A673 (cell line): ENCODE results near the gene GSAP.
"Not testable (repeated sequence)": the region's sequence is repeated elsewhere in the genome, so short reads cannot be mapped to it uniquely, and the experiment has no call there.

Experiments
- CTCF ChIP-seq: fragments of 300-800, 200-600 bp; sonication (generic); conservative IDR thresholded peaks from 2 replicates; pipeline ENCODE4 v1.5.1; 2017; ENCODE audit warnings: low read depth, mild to moderate bottlenecking, antibody characterized with exemption, low read length, moderate library complexity, mixed read lengths
- EZH2 ChIP-seq: fragments of 200-600 bp; sonication (generic); IDR thresholded peaks from 2 replicates; pipeline ENCODE4 v1.6.1; 2017; ENCODE audit warnings: borderline replicate concordance, low read depth, mild to moderate bottlenecking, mixed read lengths, antibody characterized with exemption, low read length; ENCODE audit not compliant: poor library complexity, severe bottlenecking

DNA sequence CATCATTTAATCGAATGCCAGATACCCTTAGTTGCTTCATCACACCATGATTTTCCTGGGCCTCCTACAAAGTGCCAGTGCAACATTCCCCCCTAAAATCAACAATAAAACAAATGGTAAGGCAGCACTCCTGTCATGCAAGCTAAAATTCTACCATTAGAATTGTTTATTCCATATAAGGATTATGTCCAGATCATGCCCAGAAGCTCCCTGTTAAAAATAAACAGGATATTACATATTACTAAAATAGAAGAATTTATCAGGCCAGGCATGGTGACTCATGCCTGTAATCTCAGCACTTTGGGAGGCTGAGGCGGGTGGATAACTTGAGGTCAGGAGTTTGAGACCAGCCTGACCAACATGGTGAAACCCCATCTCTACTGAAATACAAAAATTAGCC is 140.5 kb downstream of the GSAP start:
- not testable (repeated sequence) for TF ChIP-seq CTCF, EZH2
